HG02852 (cell line): ENCODE data around the gene CHAT.
A peak's percentile ranks its signal among the peaks of the same experiment; 100 is the strongest.

Experiments used
- ATAC-seq: cut with Tn5 transposase; IDR thresholded peaks from one replicate; pipeline ENCODE4 v1.9.1; 2021; ENCODE audit warnings: mild to moderate bottlenecking, moderate library complexity; ENCODE audit not compliant: unreplicated experiment

Gene CHAT

DNA sequence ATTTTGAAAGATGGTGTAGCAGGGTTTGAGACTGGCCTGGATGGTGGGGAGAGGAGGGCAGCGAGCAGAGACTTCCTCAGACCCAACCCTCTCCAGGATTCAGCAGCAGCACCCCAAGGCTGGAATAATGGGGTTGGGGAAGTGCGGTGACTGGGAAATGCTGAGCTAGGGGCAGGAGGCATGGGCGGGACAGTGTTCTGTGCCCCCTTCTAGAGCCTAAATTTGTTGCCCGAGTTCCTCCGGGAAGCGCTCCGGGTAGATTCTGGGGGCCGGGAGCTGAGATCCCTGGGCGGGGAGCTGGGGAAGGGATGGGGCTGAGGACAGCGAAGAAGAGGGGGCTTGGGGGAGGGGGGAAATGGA is at the start of gene CHAT:
TSS of gene CHAT (plus strand) at position 156 of the 360 bp plus-strand sequence. CDS start at position 309, 153 bp downstream.
- no peak for ATAC-seq

DNA sequence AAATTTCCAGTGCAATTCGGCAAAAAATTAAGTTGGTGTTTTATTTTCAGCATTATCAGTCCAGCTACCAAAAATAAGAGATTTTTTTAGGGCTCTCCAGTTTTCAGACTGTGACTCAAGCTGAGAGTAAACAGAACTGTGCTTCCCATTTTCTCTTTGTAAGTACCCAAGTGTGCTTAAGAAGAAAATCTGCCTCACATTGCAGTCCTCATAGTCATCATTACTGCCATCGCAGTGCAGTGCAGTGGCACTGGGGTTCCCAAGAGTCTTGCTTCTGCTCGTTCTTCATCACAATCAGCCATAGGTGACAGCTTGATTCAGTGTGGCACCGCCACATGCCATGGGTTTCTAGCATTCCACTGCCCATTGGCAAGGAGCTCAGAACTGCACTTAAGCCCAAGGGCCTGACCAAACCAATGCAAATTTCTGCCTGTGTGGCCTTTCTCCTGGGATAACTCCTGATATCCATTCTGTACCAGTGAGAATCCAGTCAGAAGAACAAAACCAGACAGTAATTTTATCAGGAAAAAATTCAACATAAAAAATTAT is 49.3 kb upstream of the CHAT start:
- ATAC-seq: no peak

DNA sequence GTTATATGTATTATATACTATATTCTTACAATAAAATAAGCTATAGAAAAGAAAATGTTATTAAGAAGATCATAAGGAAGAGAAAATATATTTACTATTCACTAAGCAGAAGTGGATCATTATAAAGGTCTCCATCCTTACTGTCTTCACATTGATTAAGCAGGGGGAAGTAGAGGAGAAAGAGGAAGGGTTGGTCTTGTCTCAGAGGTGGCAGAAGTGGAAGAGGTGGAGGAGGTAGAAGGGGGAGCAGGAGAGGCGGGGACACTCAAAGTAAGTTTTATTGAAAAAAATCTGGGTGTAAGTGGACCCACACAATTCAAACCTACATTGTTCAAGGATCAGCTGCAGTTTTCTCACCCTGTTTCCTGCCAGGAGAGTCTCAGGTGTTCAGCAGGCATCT is 46.0 kb upstream of the CHAT start:
- ATAC-seq: peak; percentile 11

DNA sequence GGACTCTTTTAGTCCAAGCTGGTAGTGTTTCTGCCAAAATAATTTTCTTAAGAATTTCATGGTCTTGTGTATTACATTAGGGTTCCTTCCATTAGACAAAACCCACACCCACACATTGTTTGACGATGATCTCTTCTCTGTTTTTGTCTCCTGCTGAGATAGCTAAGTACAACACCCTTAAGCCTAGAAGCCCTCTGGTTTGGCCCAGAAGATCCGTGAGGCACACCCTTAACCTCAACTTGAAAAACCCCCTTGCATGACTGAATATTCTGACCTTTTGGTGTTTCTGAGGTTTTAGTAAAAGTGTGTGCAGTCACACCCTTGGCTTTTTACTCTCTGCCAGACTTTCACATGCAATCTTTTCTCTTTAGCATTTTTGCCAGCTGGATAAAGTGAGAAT is 45.6 kb upstream of the CHAT start:
- peak; percentile 80 for ATAC-seq

DNA sequence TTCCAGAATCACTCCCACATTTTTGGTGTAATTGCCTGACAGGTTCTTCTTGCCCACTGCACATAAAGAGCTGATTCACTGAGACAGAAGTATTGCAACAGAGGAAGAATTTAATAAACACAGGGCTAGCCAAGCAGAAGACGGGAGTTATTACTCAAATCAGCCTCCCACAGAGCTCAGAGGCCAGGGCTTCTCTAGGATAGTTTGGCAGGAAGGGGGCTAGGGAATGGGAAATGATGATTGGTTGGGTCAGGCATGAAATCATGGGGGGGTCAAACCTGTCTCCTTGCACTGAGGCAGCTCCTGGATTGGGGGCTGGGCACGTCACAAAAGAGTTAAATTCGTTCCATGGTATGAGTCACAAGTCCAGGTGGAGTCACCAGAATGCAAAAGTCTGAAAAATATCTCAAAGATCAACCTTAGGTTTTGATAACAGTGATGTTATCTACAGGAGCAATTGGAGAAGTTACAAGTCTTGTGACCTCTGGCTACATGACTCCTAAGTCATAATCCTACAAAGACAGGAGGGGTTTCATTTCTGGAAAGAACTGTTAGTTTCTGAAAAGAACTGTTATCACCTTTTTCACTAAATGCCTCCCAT is 44.7 kb upstream of the CHAT start:
- no peak for ATAC-seq

DNA sequence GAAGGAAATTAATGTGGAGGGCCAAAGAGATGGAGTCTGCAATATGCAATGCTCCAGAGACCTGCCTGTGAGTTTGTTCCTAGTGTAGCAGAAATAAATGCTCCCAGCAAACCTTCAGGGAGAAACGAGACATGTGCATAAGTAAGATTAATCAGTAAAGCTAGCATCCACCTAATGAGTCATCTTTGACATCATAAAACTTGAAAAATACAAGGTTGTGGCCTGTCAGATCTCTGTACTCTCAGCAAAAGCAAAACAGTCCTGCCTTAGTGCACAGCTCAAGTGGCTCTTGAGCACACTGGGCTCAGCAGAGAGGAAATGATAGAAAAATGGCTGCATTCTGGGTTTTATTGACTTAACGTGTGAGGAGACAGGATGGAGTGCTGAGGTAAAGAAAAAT is 42.4 kb upstream of the CHAT start:
- ATAC-seq: no peak

DNA sequence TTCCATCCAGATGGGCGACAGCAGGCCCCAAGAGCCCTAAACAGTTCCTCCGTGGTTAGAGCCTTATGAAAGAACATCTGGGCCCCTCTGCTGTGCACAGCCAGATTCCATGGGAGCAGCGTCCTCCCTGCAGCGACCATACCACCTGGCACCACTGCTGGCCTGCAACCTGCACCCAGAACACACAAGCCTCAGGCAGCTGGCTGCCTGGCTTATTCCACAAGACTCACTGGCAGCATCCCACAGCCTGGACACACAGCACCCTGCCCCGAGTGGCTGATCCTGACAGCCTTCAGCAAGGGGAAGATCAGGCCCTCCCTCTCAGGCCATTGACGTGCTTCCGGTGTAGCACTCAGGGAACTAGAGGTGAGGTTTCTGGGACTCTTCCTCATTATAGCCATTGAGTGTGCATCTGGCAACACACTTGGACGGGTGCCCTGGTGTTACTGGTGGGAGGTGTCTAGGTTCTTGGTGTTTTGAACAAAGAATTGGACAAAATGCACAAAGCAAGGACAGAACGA is 41.2 kb upstream of the CHAT start:
- no peak for ATAC-seq

DNA sequence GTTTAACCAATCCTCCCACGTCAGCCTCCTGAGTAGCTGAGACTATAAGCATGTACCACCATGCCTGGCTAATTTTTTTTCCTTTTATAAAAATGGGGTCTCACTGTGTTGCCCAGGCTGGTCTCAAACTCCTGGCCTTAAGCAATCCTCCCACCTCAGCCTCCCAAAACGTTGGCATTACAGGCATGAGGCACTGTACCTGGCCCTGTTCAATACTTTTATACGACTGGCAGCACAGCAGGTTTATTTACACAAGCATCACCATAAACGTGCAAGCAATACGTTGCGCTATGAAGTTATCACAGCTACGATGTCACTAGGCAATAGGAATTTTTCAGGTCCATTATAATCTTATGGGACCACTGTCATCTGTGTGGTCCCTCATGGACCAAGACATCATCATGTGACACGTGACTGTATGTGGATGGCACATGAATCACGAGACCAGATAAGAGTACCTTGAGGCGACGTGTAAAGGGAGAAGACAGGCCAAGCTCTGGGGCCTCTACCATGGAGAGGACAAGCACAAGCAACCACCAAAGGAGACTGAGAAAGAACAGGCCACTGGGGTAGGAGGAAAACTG is 38.3 kb upstream of the CHAT start:
- no peak for ATAC-seq

DNA sequence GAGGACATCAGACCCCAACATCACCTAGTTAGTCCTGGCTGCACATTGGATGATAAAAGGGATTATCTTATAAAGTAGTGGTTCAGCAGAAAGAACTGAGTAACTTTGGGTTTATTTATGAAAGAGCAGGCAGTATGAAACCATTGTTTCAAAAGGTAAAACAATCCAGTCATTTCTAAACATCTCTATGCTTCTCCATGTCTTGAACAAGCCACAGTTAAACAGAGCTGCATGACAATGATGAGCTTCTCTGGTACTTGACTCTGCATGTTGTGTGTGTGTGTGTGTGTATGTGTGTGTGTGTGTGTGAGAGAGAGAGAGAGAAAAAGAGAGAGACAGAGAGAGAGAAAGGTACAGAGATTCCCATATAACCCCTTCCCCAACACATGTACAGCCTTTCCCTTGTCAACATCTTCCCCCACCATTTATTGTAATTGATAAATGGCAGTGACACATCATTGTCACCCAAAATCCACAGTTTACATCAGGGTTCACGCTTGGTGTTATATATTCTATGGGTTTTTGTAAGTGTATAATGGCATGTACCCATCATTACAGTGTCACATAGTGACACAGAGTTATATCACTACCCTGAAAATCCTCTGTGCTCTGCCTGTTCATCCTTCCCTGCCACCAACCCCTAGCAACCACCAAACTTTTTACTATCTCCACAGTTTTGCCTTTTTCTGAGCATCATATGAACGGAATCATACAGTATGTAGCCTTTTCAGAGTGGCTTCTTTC is 36.5 kb upstream of the CHAT start:
- ATAC-seq: peak; percentile 77

DNA sequence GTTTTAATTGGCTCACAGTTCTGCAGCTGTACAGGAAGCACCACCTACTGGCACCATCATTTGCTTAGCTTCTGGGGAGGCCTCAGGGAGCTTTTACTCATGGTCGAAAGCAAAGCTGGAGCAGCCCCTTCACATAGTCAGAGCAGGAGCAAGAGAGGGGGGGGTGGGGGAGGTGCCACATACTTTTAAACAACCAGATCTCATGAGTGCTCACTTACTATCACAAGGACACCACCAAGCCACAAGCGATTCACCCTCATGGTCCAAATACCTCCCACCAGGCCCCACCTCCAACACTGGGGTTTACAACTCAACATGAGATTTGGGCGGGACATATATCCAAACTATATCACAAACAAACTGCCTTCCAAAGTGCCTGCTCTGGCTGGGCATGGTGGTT is 35.4 kb upstream of the CHAT start:
- ATAC-seq: no peak

DNA sequence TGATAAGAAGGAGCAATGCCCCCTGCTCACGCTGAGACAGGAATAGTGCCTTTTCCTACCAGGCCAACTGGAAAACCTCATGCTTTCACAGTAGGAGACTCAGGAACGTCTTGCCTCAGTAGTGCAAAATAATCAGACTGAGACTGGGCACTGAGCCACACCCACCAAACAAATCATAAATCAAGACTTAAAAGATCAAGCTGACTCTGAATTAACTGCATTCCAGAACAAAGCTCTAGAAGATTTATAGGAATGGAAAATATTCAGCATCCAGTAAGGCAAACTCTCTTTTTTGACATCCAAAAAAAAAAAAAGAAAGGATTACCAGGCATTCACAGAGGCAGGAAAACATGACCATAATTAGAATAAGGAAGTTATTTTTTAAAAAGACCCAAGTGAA is 34.2 kb upstream of the CHAT start:
- no peak for ATAC-seq

DNA sequence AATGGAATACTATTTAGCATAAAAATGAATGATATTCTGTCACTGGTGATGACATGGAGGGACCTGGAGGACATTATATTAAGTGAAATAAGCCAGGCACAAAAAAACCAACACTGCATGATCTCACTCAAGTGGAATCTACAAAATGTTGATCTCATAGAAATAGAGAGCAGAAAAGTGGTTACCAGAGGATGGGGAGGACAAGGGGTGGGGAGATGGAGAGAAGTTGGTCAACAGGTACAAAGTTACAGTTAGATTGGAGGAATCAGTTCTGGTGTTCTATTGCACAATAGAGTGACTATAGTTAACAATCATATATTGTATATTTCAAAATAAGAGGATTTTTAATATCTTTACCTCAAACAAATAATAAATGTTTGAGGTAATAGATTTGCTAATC is 28.4 kb upstream of the CHAT start:
- ATAC-seq: no peak

DNA sequence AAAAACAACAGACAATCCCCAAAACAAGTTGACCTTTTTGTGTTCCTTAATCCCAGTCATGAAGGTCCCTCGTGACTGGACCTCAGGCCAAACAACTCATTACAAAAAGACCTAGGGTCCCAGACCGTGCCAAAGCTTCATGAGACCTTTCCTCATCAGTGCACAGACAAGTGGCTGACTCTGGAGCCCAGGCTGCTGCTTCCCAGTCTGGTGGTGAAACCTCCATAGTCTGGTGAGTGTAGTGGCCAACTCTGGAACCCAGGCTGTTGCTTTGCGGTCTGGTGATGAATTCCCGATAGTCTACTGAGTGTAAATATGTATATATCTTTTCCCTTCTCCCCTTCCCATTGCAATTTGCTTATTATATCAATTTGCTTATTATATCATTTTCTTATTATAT is 25.9 kb upstream of the CHAT start:
- no peak for ATAC-seq

DNA sequence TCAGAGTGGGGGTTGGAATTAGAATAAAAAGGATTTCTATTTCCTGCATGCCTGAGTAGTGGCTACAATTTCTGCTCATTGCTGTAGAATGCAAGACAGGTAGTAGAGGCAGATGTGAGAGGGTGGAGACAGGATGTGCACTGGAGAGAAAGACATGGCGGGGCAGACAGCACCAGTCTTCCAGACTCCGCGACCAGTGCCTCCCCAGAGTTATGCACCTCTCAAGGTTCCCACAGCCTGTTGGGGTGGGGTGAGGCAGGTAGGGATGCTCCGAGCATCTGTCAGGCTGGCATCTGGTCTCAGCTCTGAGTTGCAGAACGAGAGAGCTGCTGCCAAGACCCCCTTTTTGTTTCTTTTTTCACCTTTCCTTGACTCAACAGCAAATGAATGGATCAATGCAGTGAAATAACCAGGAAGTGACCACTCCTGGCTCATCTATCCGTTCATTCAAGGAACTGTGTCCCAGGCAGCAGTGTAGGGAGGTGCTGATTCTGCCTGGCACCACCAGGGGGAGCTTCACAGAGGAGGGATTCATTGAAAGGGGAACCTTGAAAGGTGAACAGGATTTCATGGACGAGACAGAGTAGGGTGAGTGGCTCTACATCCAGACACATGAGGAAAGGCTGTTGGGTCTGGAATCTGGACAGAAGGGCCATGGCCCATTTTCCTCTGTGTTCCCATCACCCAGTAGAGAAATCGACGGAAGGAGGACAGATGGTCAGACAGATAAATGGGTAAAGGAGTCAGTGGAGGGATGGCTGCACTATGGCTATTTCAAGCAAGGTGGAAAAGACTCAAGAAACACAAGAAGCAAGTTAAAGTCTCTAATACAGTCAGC is 20.9 kb upstream of the CHAT start:
- ATAC-seq: peak; percentile 89

DNA sequence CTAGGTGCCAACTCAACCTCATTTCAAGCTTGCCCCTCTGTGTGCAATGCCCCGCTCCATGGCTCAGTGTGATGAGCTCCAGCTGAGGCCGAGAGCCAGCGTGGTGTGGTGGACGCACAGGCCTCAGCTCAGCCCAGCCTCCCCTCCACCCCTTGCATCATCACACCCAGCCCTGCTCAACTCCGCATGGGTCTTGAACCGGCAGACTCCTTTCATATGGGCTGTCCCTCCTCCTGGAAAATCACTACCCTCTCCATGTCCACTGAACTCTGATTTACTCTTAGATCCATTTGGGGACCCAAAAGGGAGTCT is 20.3 kb upstream of the CHAT start:
- ATAC-seq: no peak

DNA sequence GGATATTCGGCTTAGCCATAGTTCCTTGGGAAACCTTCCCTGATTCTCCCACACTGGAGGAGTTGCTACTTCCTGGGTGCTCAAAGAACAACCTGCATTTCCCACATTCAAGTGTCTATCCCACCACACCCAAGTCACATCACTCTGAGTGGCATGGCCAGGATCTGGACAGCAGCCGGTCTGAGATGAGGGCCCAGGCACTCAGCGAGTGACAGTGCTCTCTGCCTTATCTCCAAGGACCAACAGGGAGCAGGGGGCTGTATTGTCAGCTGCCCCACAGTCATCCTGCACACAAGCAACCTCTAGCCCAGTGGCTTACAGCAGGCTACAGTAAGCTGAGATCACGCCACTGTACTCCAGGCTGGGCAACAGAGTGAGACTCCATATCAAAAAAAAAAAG is 19.8 kb upstream of the CHAT start:
- ATAC-seq: no peak

DNA sequence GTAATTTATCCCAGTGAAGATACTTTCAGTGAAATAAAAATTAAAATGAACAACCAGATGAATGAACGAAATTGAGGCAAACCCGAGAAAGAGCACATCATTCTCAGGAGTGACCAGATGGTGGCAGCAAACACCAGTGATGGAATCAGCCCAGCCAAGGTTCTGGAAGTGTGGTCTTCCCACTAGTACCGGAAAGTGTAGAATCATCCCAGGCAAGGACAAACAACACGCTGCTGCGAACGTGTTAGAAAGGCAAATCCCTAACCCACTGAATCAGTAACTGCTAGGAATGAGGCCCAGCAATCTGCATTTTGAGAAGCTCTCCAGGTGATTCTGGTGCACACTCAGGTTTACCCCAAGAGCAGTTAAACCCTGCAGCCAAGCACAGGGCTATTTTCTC is 19.2 kb upstream of the CHAT start:
- ATAC-seq: no peak

DNA sequence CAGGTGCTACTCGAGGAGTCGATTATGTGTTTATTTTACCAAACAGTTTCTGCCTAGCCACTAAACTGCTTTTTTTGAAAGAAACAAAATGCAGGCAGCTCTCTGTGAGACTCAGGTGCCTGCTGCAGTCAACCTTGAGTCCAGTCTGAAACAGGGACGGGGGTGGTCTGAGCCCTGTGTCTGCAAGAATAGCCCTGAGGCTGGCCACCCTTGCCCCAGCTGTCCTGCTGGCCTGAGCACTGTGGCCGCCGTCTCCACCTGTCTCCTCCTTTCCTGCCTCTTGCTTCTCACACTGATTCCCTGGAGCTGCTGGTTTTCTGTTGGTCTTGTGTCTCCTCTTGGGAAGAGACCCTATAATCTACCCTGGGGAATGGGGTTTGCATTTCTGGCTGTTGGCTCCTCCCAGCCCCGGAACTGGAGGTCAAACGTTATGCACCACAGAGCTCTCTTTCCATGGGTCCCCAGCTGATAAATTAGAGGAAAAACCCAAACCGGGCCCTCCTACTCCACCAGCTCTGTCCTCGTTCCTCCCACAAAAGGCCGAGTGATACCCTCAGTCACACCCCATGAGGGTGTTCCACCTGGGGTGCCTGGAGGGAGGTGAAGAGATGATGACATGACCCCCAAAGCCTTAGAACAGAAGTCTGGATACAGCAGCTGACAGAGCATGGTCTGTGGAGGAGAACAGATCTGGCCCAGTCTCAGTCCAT is 18.7 kb upstream of the CHAT start:
- no peak for ATAC-seq

DNA sequence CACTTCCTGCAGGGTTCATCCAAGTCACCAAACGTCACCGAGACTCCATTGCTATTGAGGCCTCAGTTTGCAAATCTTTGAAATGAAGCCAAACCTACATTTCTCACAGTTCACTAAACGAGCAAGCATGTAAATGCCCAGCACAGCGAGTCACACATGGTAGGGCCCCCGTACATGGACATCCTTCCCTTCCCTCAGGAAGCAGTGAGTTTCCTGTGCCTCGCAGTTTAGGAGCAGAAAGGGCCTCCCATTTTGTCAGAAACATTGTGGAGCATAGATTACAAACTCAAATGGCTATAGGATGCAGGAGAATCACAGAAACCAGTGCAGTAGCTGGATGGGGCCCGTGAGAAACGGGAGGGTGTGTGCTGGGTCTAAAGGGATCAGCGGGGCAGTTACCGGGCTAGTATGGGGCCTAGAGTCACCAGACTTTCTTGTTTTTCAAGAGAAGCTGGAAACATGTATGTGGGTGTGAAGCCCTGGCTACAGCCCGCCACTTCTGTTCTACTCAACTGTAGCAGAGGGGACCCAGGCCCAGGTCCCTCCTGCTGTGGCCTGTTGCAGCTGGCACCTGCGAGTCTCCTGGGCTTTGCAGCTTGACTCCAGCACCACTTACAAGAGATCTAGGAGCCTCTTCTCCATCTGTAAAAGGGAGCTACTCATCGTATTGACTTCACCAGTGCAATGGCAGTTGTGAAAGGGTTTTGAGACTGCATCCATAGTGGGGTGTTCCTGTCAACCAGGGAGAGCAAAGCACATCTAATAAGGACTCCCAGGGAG is 17.9 kb upstream of the CHAT start:
- ATAC-seq: no peak

DNA sequence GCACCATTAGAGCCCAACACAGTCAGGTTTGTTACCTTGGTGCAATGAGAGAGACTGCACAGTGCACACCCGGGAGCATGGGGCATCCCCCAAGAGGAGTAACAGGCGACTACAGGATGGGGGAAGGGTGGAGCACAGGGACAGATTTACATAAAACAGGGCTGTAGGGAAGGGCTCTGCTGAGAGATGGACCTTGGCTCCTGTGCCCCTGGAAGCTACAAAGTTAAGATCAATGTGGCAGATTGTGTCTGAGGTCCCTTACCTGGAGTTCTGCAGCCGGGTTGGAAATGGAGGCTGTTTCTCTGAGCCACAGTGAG is 17.4 kb upstream of the CHAT start:
- no peak for ATAC-seq
